Gastroesophageal sphincter (tissue), 4 donors: ENCODE measurements around the gene CCDC88C. TPM values are rescaled to one million over a fixed set of nuclear protein-coding genes. Genes with fewer than 3 reads are reported as not detected.

ENCODE experiments used
- ATAC-seq: fragments of 150-250 bp; one replicate; pipeline ENCODE4 v1.9.1; 2016; ENCODE audit warnings: mild to moderate bottlenecking, moderate library complexity
- H3K27ac ChIP-seq, 4 donors: fragments of 200-600 bp; sonication (generic) in 3 of 4; 1 replicate in 3 of 4; 2 replicates in 1 of 4; pipeline ENCODE4 v1.5.1; 2016 to 2019
- H3K27me3 ChIP-seq: fragments of 200-600 bp; sonication (generic); one replicate; pipeline ENCODE4 v1.5.1; 2019
- H3K36me3 ChIP-seq, 2 donors: fragments of 200-600 bp; sonication (generic); one replicate each; pipeline ENCODE4 v1.5.1; 2019; ENCODE audit warnings: control low read depth in 1 of 2
- H3K4me1 ChIP-seq, 3 donors: fragments of 200-600 bp; sonication (generic); 1 replicate in 2 of 3; 2 replicates in 1 of 3; pipeline ENCODE4 v1.5.1; 2016 to 2019; ENCODE audit warnings: control low read depth in 2 of 3
- H3K4me3 ChIP-seq, 2 donors: fragments of 200-600 bp; sonication (generic); one replicate each; pipeline ENCODE4 v1.5.1; 2019; ENCODE audit warnings: mild to moderate bottlenecking in 1 of 2, moderate library complexity in 1 of 2
- H3K9me3 ChIP-seq, 3 donors: fragments of 200-600 bp; sonication (generic); one replicate each; pipeline ENCODE4 v1.5.1; 2017 to 2019; ENCODE audit warnings: control low read depth in 2 of 3
- EP300 ChIP-seq: sonication (generic); formaldehyde crosslinking; IDR thresholded peaks from one replicate; pipeline ENCODE4 v1.6.1; 2017; ENCODE audit warnings: antibody characterized with exemption, mild to moderate bottlenecking
- POLR2A ChIP-seq, 2 donors: fragments of 450-650 bp; IDR thresholded peaks; one replicate each; pipeline ENCODE4 v1.6.1; 2017; ENCODE audit warnings: antibody characterized with exemption in 2 of 2, mild to moderate bottlenecking in 2 of 2, moderate library complexity in 1 of 2
- POLR2AphosphoS5 ChIP-seq: sonication (generic); formaldehyde crosslinking; IDR thresholded peaks from one replicate; pipeline ENCODE4 v1.6.1; 2017; ENCODE audit warnings: antibody characterized with exemption
- WGBS, 2 donors: methylation state at CpG; one replicate each; pipeline ENCODE4 v1.1.5; 2018; ENCODE audit warnings: low coverage in 1 of 2; 5-methylcytosine and 5-hydroxymethylcytosine counted together
- total RNA-seq, 4 donors: library from RNA; depleted of rRNA; stranded (reverse); fragments of >200 nt; gene quantifications; one replicate each; pipeline ENCODE4 v1.1.0, GENCODE V29; 2016
- TF ChIP-seq, protein P1 (sequence below), 4 experiments: fragments of 200-600 bp in 2 of 4; fragments of 450-650 bp in 2 of 4; sonication (generic) in 1 of 4; IDR thresholded peaks; one replicate each; pipeline ENCODE4 v1.5.1; 2017 to 2019; ENCODE audit warnings: antibody characterized with exemption in 4 of 4, mild to moderate bottlenecking in 2 of 4, moderate library complexity in 2 of 4

The CCDC88C gene
- total RNA-seq, 4 donors from 2014 or later, result 2.0 to 10.1 (median 4.9) TPM

DNA sequence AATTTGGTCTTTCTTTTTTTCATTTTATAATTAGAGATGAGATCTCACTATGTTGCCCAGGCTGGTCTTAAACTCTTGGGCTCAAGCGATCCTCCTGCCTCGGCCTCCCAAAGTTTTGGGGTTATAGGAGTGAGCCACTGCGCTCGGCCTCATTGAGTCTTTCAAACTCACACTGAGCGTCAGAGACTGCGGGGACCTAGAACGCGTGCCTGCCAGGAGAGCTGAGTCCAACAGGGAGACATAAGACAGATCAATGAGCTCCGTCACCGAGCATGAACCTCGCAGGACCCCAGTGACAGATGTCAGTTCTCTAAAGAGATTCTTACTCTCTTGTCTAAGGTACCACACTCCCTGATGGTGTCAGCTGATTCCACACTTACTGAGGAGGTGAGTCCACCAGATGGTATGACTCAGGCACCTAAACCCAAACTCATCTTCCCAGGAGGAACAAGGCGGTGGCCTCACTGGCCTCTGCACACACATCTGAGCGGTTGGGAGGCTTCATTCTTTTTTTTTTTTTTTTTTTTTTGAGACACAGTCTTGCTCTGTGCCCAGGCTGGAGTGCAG, 58.9 kb downstream of the CCDC88C start:
- no peaks in the 10 kb centered on the region for H3K27me3 ChIP-seq
- no peaks in the 10 kb centered on the region for H3K9me3 ChIP-seq
- no peak overlapping the region for H3K4me3 ChIP-seq
- H3K27ac ChIP-seq, result no peak overlapping the region
- 97 to 100% methylated on average over 5 to 9 of the region's 13 CpGs for WGBS, 2 donors
- no peak for ATAC-seq
- no peaks in the 10 kb centered on the region for H3K36me3 ChIP-seq
- no peaks in the 10 kb centered on the region for H3K4me1 ChIP-seq
- no peak for TF ChIP-seq POLR2AphosphoS5
- TF ChIP-seq EP300, result no peak
- TF ChIP-seq POLR2A (IDR thresholded peaks at IDR 0.05), result no peak
- TF ChIP-seq, protein P1, sequence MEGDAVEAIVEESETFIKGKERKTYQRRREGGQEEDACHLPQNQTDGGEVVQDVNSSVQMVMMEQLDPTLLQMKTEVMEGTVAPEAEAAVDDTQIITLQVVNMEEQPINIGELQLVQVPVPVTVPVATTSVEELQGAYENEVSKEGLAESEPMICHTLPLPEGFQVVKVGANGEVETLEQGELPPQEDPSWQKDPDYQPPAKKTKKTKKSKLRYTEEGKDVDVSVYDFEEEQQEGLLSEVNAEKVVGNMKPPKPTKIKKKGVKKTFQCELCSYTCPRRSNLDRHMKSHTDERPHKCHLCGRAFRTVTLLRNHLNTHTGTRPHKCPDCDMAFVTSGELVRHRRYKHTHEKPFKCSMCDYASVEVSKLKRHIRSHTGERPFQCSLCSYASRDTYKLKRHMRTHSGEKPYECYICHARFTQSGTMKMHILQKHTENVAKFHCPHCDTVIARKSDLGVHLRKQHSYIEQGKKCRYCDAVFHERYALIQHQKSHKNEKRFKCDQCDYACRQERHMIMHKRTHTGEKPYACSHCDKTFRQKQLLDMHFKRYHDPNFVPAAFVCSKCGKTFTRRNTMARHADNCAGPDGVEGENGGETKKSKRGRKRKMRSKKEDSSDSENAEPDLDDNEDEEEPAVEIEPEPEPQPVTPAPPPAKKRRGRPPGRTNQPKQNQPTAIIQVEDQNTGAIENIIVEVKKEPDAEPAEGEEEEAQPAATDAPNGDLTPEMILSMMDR (IDR thresholded peaks at IDR 0.05), result no peak

DNA sequence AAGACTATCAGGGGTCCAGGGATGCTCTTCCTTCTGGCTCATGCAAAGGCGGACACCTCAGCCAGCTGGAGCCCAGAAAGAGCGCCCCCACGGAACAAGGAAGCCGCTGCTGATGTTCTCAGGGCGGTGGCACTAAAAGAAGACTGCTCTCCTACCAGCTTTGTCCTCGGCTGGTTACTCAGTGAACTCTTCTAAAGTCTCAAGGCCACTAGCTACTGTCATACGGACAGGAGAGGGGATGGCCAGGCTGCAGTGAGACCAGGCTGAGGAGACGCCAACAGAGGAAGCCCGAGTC, 59.6 kb downstream of the CCDC88C start:
- no peak for ATAC-seq
- H3K27me3 ChIP-seq, result no peaks in the 10 kb centered on the region
- 93% methylated on average over 3 of the region's 9 CpGs; no CpG with 5 or more reads in 1 of the 2 donors for WGBS, 2 donors
- H3K9me3 ChIP-seq, result no peaks in the 10 kb centered on the region
- H3K4me3 ChIP-seq, result no peak overlapping the region
- H3K4me1 ChIP-seq, result peaks cover 0 to 5% (median 2%) of the 10 kb centered on the region in 3 donors
- TF ChIP-seq POLR2A (IDR thresholded peaks at IDR 0.05) (no peak), EP300 (no peak), POLR2AphosphoS5 (no peak)
- no peaks in the 10 kb centered on the region for H3K36me3 ChIP-seq
- H3K27ac ChIP-seq, result no peak overlapping the region

DNA sequence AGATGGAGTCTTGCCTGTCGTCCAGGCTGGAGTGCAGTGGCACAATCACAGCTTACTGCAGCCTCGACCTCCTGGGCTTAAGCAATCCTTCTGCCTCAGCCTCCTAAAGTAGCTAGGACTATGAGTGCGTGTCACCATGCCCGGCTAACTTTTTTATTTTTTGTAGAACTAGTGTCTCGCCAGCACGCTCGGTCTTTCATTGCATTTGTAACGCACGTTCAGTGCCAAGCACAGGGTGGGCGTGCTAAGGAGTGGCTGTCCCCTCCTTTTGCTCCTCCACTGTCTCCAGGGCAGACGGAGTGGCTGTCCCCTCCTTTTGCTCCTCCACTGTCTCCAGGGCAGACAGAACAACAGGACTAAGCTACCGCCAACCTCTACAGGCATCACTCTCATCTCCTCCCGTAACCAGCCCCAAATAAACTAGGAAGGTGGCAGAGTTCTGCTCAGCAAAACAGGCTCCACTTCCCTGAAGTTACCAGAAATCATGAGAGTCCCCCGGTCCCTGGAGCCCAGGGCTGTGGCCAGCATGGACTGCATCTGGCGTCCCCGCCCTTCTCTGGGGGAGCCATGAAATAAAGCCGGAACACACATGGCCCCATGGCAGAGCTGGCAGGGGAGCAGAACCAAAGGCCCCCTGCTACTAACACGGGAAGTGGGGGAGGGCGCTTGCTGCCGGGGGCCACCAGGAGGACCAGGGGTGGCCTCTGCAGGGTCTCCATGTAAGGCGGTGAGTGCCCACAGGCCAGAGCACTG, 60.2 kb downstream of the CCDC88C start:
- H3K9me3 ChIP-seq, result no peaks in the 10 kb centered on the region
- H3K36me3 ChIP-seq, result no peaks in the 10 kb centered on the region
- H3K27me3 ChIP-seq, result no peaks in the 10 kb centered on the region
- peaks cover 0 to 10% (median 7%) of the 10 kb centered on the region in 3 donors for H3K4me1 ChIP-seq
- TF ChIP-seq POLR2A (IDR thresholded peaks at IDR 0.05) (no peak), EP300 (no peak), POLR2AphosphoS5 (no peak)
- TF ChIP-seq, protein P1 (IDR thresholded peaks at IDR 0.05), result no peak
- 92 to 95% methylated on average over 4 of the region's 21 CpGs for WGBS, 2 donors
- ATAC-seq, result no peak
- H3K4me3 ChIP-seq, result no peak overlapping the region
- H3K27ac ChIP-seq, result no peak overlapping the region

DNA sequence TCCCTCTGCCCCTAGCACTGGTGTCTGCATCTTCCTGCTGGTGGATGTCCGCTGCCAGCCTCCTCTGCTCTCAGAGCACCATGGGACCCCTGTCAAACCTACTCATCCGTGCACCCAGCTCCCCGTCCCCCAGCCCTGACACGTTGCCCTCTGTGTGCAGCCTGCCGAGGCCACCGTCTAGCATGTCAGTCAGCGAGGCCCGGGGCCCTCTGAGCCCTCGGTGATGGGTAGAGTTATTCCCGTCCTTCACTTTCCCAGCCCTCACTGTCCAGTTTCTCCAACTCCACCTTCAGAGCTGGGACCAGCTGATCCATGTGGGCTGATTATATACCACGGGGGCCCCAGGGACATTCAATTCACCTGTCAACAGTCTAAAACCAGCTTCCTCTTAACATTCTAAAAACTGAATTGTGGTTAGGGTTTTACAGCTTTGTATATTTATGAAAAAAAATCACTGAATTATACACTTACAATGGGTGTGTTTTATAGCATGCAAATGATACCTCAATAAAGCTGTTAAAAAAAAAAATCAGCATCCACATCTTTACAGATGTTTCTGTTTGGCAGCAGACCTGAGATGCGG, 61.3 kb downstream of the CCDC88C start:
- TF ChIP-seq, protein P1 (IDR thresholded peaks at IDR 0.05), result no peak
- TF ChIP-seq POLR2A (IDR thresholded peaks at IDR 0.05), result no peak
- no peak for TF ChIP-seq POLR2AphosphoS5
- TF ChIP-seq EP300, result no peak
- H3K36me3 ChIP-seq, result no peaks in the 10 kb centered on the region
- no peaks in the 10 kb centered on the region for H3K9me3 ChIP-seq
- H3K27ac ChIP-seq, result no peak overlapping the region
- no peak for ATAC-seq
- no peak overlapping the region for H3K4me3 ChIP-seq
- H3K27me3 ChIP-seq, result no peaks in the 10 kb centered on the region
- 83 to 100% methylated on average over 3 to 10 of the region's 12 CpGs for WGBS, 2 donors
- H3K4me1 ChIP-seq, result peaks cover 0 to 22% (median 11%) of the 10 kb centered on the region in 3 donors

DNA sequence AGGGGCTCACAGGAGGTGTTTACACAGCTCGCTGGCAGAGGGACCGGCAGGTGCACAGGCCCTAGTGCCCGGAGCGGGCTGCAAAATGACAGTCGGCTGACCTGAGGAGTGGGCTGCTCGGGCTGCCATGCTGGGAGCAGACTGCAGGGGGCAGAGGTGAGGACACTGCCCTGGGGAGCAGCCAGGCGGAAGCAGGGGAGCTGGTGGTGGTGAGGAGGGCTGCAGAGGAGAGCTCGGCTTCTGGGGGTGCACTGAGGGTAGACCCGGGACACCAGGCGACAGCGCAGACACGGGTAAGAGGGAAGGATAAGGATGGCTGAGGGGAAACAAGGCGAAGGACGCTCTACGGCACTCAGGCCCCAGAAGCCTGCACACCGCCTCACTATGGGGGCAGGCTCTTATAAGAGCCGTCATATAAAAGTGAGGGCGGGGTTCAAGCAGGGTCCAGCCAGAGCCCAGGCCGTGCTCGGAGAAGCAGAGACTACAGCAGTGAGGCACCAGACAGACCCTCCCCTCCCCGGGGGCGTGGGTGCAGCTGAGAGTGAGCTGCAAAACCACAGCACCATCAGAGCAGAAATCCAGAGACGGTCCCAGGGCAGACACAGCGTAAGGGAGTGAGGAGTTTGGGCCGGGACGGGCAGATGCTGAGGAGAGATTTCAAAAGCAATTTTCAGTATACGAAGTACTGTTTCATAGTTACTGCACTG, 62.5 kb downstream of the CCDC88C start:
- no peak overlapping the region for H3K4me3 ChIP-seq
- ATAC-seq, result no peak
- no peaks in the 10 kb centered on the region for H3K36me3 ChIP-seq
- peaks cover 0 to 30% (median 11%) of the 10 kb centered on the region in 3 donors for H3K4me1 ChIP-seq
- H3K27ac ChIP-seq, result no peak overlapping the region
- H3K27me3 ChIP-seq, result no peaks in the 10 kb centered on the region
- H3K9me3 ChIP-seq, result no peaks in the 10 kb centered on the region
- no peak for TF ChIP-seq POLR2AphosphoS5
- no peak for TF ChIP-seq EP300
- no peak for TF ChIP-seq POLR2A (IDR thresholded peaks at IDR 0.05)
- TF ChIP-seq, protein P1 (IDR thresholded peaks at IDR 0.05), result no peak
- WGBS, 2 donors, result 79% methylated on average over 20 of the region's 27 CpGs; no CpG with 5 or more reads in 1 of the 2 donors
